SK-N-SH (cell line): Measurements from ENCODE around the gene ASXL2.

Experiments used
- CTCF ChIP-seq: fragments of 200-600 bp; sonication (generic); IDR thresholded peaks from 2 replicates; pipeline ENCODE4 v1.6.1; 2017; ENCODE audit warnings: antibody characterized with exemption, mild to moderate bottlenecking, moderate library complexity
- EP300 ChIP-seq, 2 experiments: IDR thresholded peaks; 2 replicates each; pipeline versions ENCODE4 v1.4.0 to v1.6.1; 2012; ENCODE audit warnings: borderline replicate concordance in 1 of 2, low read depth in 1 of 2, low read length in 1 of 2
- PBX3 ChIP-seq: IDR thresholded peaks from 2 replicates; pipeline ENCODE4; 2012
- RAD21 ChIP-seq: IDR thresholded peaks from 2 replicates; pipeline ENCODE4 v1.6.1; 2012; ENCODE audit warnings: mild to moderate bottlenecking, low read length
- TEAD4 ChIP-seq: IDR thresholded peaks from 2 replicates; pipeline ENCODE4 v1.4.0; 2012; ENCODE audit warnings: mild to moderate bottlenecking, borderline replicate concordance; ENCODE audit not compliant: insufficient read depth

- no peak for TF ChIP-seq CTCF
- no peak for TF ChIP-seq PBX3
- TF ChIP-seq RAD21 = no peak
- no peak for TF ChIP-seq TEAD4
- no peak for TF ChIP-seq EP300 (IDR thresholded peaks at IDR 0.05; ENCODE audit: borderline replicate concordance in 1 of 2, low read depth in 1 of 2, low read length in 1 of 2)
Observed at GRCh38 chr2:25756536-25756935, 121.8 kb downstream of the ASXL2 start.
